Tibial artery (tissue), 4 donors: ENCODE results near the gene SEM1.

ENCODE experiments used
- DNase-seq, 2 donors: peaks; one replicate each; pipeline ENCODE4 v3.0.0-alpha.2; 2019
- H3K27ac ChIP-seq, 2 donors: fragments of 200-600 bp; sonication (generic) in 1 of 2; 1 replicate in 1 of 2; 2 replicates in 1 of 2; pipeline ENCODE4 v1.5.1; 2018 to 2019; ENCODE audit warnings: mild to moderate bottlenecking in 1 of 2
- H3K27me3 ChIP-seq, 2 donors: fragments of 200-600 bp; sonication (generic) in 1 of 2; one replicate each; pipeline versions ENCODE4 v1.5.1 to v1.6.0; 2016 to 2019
- H3K36me3 ChIP-seq, 3 donors: fragments of 200-600 bp; sonication (generic) in 2 of 3; one replicate each; pipeline ENCODE4 v1.5.1; 2016 to 2019; ENCODE audit warnings: mild to moderate bottlenecking in 2 of 3
- H3K4me1 ChIP-seq, 4 donors: fragments of 200-600 bp; sonication (generic) in 2 of 4; 1 replicate in 3 of 4; 2 replicates in 1 of 4; pipeline ENCODE4 v1.5.1; 2016 to 2019
- H3K4me3 ChIP-seq, 2 donors: fragments of 200-600 bp; sonication (generic) in 1 of 2; 1 replicate in 1 of 2; 2 replicates in 1 of 2; pipeline ENCODE4 v1.5.1; 2018 to 2019; ENCODE audit warnings: mild to moderate bottlenecking in 2 of 2
- H3K9me3 ChIP-seq, 3 donors: fragments of 200-600 bp; sonication (generic) in 1 of 3; one replicate each; pipeline ENCODE4 v1.5.1; 2016 to 2019
- intact Hi-C: fragments of 100-400 bp; cut with DNase I; formaldehyde crosslinking; loops from one replicate; pipeline ENCODE4 v1.15.0; 2023; ENCODE audit warnings: low total_unique reads
- TF ChIP-seq, protein P1 (sequence below), 2 experiments: fragments of 200-600 bp in 1 of 2; fragments of 450-650 bp in 1 of 2; IDR thresholded peaks; one replicate each; pipeline ENCODE4 v1.5.1; 2017 to 2019; ENCODE audit warnings: antibody characterized with exemption in 2 of 2, mild to moderate bottlenecking in 1 of 2, moderate library complexity in 1 of 2

Gene SEM1

DNA sequence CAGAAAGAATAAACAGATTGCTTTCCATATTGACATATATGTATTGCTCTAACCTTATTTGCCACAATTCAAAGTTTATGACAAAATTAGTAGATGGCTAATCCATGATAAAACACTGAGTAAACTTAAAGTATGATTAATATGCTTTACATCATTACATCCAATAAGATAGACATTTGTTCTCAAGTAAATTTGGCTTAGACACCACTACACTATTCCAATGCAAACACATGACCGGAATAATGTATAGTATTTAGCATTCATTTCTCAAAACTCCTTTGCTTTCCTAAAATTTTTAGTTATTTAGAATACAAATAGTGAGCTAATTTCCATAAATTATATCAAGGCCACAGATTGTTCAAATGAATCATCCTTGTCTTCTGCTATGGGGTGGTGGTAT is 20.2 kb downstream of the SEM1 start:
- no peak overlapping the region for H3K4me3 ChIP-seq
- H3K9me3 ChIP-seq, result no peaks in the 10 kb centered on the region
- intact Hi-C loops, result no loop called here
- no peak for DNase-seq
- TF ChIP-seq, protein P1, sequence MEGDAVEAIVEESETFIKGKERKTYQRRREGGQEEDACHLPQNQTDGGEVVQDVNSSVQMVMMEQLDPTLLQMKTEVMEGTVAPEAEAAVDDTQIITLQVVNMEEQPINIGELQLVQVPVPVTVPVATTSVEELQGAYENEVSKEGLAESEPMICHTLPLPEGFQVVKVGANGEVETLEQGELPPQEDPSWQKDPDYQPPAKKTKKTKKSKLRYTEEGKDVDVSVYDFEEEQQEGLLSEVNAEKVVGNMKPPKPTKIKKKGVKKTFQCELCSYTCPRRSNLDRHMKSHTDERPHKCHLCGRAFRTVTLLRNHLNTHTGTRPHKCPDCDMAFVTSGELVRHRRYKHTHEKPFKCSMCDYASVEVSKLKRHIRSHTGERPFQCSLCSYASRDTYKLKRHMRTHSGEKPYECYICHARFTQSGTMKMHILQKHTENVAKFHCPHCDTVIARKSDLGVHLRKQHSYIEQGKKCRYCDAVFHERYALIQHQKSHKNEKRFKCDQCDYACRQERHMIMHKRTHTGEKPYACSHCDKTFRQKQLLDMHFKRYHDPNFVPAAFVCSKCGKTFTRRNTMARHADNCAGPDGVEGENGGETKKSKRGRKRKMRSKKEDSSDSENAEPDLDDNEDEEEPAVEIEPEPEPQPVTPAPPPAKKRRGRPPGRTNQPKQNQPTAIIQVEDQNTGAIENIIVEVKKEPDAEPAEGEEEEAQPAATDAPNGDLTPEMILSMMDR (IDR thresholded peaks at IDR 0.05), result no peak
- no peak overlapping the region for H3K27ac ChIP-seq
- peaks cover 0 to 27% (median 5%) of the 10 kb centered on the region in 4 donors for H3K4me1 ChIP-seq
- no peaks in the 10 kb centered on the region for H3K27me3 ChIP-seq
- peaks cover 0 to 12% (median 11%) of the 10 kb centered on the region in 3 donors for H3K36me3 ChIP-seq

DNA sequence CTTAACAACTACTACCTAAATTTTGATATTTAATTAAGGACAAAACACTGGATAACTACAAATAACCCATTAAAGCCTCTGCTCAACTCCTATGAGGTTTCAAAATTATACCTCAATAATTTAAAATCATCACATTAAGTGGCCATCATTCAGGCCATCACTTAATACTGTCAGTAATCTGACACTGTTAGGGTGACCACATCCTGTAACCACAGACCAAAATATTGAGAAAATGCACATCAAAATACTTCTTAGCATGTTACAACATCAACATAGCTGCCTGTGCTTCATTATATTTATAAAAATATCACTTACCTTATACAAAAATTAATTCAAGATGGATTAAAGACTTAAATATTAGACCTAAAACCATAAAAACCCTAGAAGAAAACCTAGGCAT is 23.3 kb downstream of the SEM1 start:
- TF ChIP-seq, protein P1 (IDR thresholded peaks at IDR 0.05), result no peak
- Histone ChIP-seq H3K27me3 (no peaks in the 10 kb centered on the region), H3K36me3 (peaks cover 5 to 16% (median 8%) of the 10 kb centered on the region in 3 donors), H3K9me3 (no peaks in the 10 kb centered on the region), H3K27ac (no peak overlapping the region), H3K4me1 (peaks cover 0 to 21% (median 0%) of the 10 kb centered on the region in 4 donors), H3K4me3 (no peak overlapping the region)
- no peak for DNase-seq
- intact Hi-C loops, result no loop called here

DNA sequence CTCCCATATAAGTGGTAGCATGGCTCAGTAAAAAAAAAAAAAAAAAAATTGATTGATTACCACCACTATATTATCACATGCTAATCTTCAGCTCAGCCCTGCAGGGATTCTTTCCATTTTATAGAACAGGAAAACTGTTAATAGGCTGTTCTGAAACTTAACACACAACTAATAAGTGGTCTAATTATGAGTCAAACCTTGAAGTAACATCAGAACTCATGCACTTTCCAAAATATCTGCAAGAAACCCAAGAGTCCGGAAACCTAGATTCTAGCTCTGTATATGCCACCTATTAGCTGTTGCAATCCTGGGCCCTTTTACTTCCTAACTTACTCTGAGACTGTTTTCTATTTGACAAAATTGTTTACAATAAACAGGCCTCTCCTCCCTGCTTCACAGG is 23.9 kb downstream of the SEM1 start:
- Histone ChIP-seq H3K36me3 (peaks cover 1 to 13% (median 8%) of the 10 kb centered on the region in 3 donors), H3K27ac (no peak overlapping the region), H3K4me1 (peaks cover 0 to 16% (median 0%) of the 10 kb centered on the region in 4 donors), H3K9me3 (no peaks in the 10 kb centered on the region), H3K4me3 (no peak overlapping the region), H3K27me3 (no peaks in the 10 kb centered on the region)
- DNase-seq, result no peak
- TF ChIP-seq, protein P1 (IDR thresholded peaks at IDR 0.05), result no peak
- intact Hi-C loops, result no loop called here

DNA sequence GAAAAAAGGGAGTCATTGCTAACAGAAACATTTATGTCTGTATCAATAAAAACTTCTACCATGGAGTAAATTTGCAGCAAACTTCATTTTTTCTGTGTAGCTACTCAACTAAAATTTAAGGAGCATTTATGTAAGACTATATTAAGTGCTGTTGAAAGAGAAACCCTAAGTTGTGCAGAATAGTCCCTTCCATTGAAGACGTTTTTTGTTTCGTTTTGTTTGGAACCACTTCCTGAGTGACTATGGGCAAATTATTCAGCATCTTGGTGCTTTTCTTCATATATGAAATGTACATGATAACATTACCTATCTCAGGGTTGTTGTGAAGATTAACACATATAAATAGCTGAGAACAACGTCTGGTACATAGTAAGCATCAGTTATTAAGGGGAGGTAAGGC is 24.3 kb downstream of the SEM1 start:
- peaks cover 0 to 9% (median 8%) of the 10 kb centered on the region in 3 donors for H3K36me3 ChIP-seq
- TF ChIP-seq, protein P1 (IDR thresholded peaks at IDR 0.05), result no peak
- no peak overlapping the region for H3K27ac ChIP-seq
- H3K9me3 ChIP-seq, result no peaks in the 10 kb centered on the region
- peaks cover 0 to 12% (median 0%) of the 10 kb centered on the region in 4 donors for H3K4me1 ChIP-seq
- intact Hi-C loops, result no loop called here
- H3K27me3 ChIP-seq, result no peaks in the 10 kb centered on the region
- no peak for DNase-seq
- no peak overlapping the region for H3K4me3 ChIP-seq

DNA sequence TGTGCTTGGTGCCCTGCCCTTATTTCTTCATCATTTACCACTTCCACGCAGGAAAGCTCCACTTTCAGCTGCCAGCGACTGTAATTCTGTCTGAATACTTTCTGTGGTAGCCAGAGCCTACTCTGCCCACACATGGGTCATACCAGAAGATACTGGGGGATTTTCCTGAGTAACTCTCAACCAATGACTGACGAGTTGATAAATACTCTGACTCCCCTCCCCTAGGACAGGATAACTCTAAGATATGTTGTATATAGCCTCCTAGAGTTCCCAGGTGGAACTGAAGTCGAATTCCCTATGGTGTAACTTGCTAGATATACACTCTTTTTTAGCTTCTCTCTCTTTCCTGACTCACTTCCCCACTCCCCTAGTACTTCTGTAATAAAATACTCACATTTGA is 29.8 kb downstream of the SEM1 start:
- Histone ChIP-seq H3K4me3 (no peak overlapping the region), H3K27me3 (no peaks in the 10 kb centered on the region), H3K4me1 (no peaks in the 10 kb centered on the region), H3K27ac (no peak overlapping the region), H3K36me3 (peaks cover 0 to 8% (median 8%) of the 10 kb centered on the region in 3 donors), H3K9me3 (no peaks in the 10 kb centered on the region)
- intact Hi-C loops, result no loop called here
- TF ChIP-seq, protein P1 (IDR thresholded peaks at IDR 0.05), result no peak
- no peak for DNase-seq

DNA sequence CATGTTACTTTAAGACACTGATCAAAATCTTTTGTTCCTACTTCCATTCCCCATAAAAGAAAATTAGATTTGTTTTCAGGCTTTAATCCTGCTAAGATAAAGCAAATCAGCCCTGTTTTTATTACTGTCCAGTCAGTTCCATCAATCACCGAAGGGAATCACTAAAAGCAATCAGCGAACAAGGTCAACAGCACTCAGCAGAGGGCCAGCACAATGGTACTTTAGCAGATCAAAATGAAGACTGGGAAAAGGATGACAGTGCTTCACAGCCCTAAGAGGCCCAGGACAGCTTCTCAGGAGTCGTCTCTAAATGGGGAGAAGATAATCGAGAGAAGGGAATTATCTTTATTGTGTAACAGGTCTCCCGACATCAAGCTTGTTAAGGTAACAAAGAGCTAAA is 32.7 kb downstream of the SEM1 start:
- TF ChIP-seq, protein P1 (IDR thresholded peaks at IDR 0.05), result no peak
- H3K36me3 ChIP-seq, result peaks cover 4 to 18% (median 9%) of the 10 kb centered on the region in 3 donors
- H3K27ac ChIP-seq, result no peak overlapping the region
- H3K9me3 ChIP-seq, result no peaks in the 10 kb centered on the region
- no peak for DNase-seq
- no peaks in the 10 kb centered on the region for H3K27me3 ChIP-seq
- no peaks in the 10 kb centered on the region for H3K4me1 ChIP-seq
- intact Hi-C loops, result no loop called here
- H3K4me3 ChIP-seq, result no peak overlapping the region
